ENCODE data around the gene GALNT13.

- TF ChIP-seq POLR2A (IDR thresholded peaks at IDR 0.05) (no peak), CTCF (IDR thresholded peaks at IDR 0.05) (no peak)
Measured at GRCh38 chr2:154457286-154457685, 585.6 kb downstream of the GALNT13 start.

Measured in lower leg skin (tissue), 3 donors.